ENCODE data around the gene B3GALT6. TPM values are rescaled to one million over a fixed set of nuclear protein-coding genes. Genes with fewer than 3 reads are reported as not detected.

Gene B3GALT6
- total RNA-seq, 1 donor from 2014 or later: 43.2 TPM

DNA sequence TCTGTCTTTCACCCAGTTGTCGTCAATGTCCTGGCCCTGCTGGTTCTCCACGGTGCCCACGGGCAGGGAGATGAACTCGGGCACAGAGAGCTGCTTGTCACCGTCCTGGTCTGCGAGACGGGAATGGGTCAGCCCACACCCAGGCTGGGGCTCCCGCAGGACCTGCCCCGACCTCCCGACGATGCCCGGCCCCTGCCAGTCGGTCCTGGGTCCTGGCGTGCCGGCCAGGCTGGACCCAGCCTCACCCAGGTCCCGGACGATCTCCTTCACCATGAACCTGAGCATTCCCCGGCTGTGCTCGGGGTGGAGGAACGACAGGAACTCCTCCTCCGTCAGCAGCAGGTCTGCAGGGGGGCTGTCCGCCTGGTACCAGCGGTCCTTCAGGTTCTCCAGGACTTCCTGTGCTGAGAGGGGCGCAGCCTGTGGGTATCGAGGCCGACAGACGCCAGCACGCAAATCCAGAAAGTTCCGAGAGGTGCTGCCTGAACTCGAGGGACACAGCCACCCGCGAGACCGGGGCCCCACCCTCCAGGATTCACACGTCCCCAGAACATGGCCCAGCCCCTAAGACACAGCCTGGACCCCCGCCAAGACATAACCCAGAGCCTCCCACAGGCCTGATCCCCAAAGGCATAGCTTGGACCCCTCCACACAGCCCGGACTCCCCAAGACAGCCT, 13.4 kb upstream of the B3GALT6 start:
- Mint-ChIP-seq H3K4me3 (ENCODE audit: unreplicated experiment) (no peak overlapping the region), H3K4me1 (ENCODE audit: unreplicated experiment) (peaks cover 3% of the 10 kb centered on the region), H3K27ac (ENCODE audit: unreplicated experiment) (no peak overlapping the region), H3K27me3 (ENCODE audit: unreplicated experiment) (peaks cover 9% of the 10 kb centered on the region), H3K36me3 (ENCODE audit: low read depth, unreplicated experiment) (peaks cover 16% of the 10 kb centered on the region), H3K9me3 (ENCODE audit: unreplicated experiment) (no peaks in the 10 kb centered on the region)
- DNase-seq (ENCODE audit: low spot score): no peak
- no peak for TF ChIP-seq CTCF (IDR thresholded peaks at IDR 0.05; ENCODE audit: unreplicated experiment)

DNA sequence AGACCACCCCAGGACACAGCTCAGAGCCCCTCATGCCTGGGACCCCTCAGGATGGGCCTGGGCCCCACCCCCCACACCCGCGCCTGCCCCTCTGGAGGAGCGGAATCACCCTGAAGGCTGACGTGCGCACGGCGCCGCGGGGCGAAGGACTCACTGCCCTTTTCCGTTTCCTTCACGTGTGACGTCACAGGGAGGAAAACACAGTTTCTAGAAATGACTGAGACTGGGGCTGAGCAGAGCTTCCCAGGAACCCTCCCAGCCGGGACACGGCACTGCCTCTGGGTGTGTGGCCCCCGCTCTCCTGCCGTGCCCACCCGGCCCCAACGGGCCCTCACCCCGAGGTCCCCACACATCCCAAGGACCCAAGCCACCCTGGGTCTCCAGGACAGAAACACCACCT, 12.7 kb upstream of the B3GALT6 start:
- TF ChIP-seq CTCF (IDR thresholded peaks at IDR 0.05; ENCODE audit: unreplicated experiment): no peak
- Mint-ChIP-seq H3K4me3 (ENCODE audit: unreplicated experiment) (no peak overlapping the region), H3K36me3 (ENCODE audit: low read depth, unreplicated experiment) (peaks cover 16% of the 10 kb centered on the region), H3K27ac (ENCODE audit: unreplicated experiment) (no peak overlapping the region), H3K27me3 (ENCODE audit: unreplicated experiment) (peaks cover 9% of the 10 kb centered on the region), H3K4me1 (ENCODE audit: unreplicated experiment) (peaks cover 3% of the 10 kb centered on the region), H3K9me3 (ENCODE audit: unreplicated experiment) (no peaks in the 10 kb centered on the region)
- no peak for DNase-seq (ENCODE audit: low spot score)

DNA sequence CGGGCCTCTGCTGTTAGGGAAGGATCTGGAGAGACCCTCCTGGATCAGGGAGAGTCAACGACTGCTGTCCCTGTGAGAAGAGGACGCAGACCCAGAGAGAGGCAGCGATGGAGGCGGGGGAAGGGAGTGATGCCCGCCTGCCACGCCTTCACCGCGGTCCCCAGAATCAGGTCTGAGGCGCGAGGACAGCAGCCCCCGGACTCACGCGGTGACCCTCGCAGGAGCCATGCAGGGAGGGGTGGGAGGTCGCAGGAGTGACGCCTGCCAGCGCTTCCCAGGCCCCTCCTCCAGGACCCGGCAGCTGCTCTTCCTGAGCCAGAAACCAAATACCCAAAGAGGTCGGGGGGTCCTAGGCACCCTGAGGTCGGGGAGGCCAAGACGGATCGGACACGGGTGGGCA, 11.8 kb upstream of the B3GALT6 start:
- no peak overlapping the region for H3K27ac Mint-ChIP-seq (ENCODE audit: unreplicated experiment)
- peaks cover 20% of the 10 kb centered on the region for H3K36me3 Mint-ChIP-seq (ENCODE audit: low read depth, unreplicated experiment)
- TF ChIP-seq CTCF (IDR thresholded peaks at IDR 0.05; ENCODE audit: unreplicated experiment): no peak
- peaks cover 3% of the 10 kb centered on the region for H3K4me1 Mint-ChIP-seq (ENCODE audit: unreplicated experiment)
- no peak for DNase-seq (ENCODE audit: low spot score)
- peaks cover 9% of the 10 kb centered on the region for H3K27me3 Mint-ChIP-seq (ENCODE audit: unreplicated experiment)
- H3K4me3 Mint-ChIP-seq (ENCODE audit: unreplicated experiment): no peak overlapping the region
- H3K9me3 Mint-ChIP-seq (ENCODE audit: unreplicated experiment): no peaks in the 10 kb centered on the region

GRCh38 chr1:1221887-1222574, 10.0 kb upstream of the B3GALT6 start:
- H3K4me1 Mint-ChIP-seq (ENCODE audit: unreplicated experiment): peaks cover 7% of the 10 kb centered on the region
- TF ChIP-seq CTCF (IDR thresholded peaks at IDR 0.05; ENCODE audit: unreplicated experiment): no peak
- no peak for DNase-seq (ENCODE audit: low spot score)
- H3K27ac Mint-ChIP-seq (ENCODE audit: unreplicated experiment): no peak overlapping the region
- H3K36me3 Mint-ChIP-seq (ENCODE audit: low read depth, unreplicated experiment): peaks cover 21% of the 10 kb centered on the region
- H3K4me3 Mint-ChIP-seq (ENCODE audit: unreplicated experiment): peak overlapping the region; percentile 74
- no peaks in the 10 kb centered on the region for H3K9me3 Mint-ChIP-seq (ENCODE audit: unreplicated experiment)
- H3K27me3 Mint-ChIP-seq (ENCODE audit: unreplicated experiment): peaks cover 5% of the 10 kb centered on the region

GRCh38 chr1:1222575-1223225, 9.3 kb upstream of the B3GALT6 start:
- no peaks in the 10 kb centered on the region for H3K9me3 Mint-ChIP-seq (ENCODE audit: unreplicated experiment)
- no peak for TF ChIP-seq CTCF (IDR thresholded peaks at IDR 0.05; ENCODE audit: unreplicated experiment)
- no peak overlapping the region for H3K4me3 Mint-ChIP-seq (ENCODE audit: unreplicated experiment)
- no peak overlapping the region for H3K27ac Mint-ChIP-seq (ENCODE audit: unreplicated experiment)
- peaks cover 7% of the 10 kb centered on the region for H3K4me1 Mint-ChIP-seq (ENCODE audit: unreplicated experiment)
- peaks cover 5% of the 10 kb centered on the region for H3K27me3 Mint-ChIP-seq (ENCODE audit: unreplicated experiment)
- peaks cover 21% of the 10 kb centered on the region for H3K36me3 Mint-ChIP-seq (ENCODE audit: low read depth, unreplicated experiment)
- DNase-seq (ENCODE audit: low spot score): no peak

All from endothelial cell (in vitro differentiated cells).